PFSK-1 (cell line): ENCODE data around the gene TYRO3.

Source experiments
- FOXP2 ChIP-seq: optimal IDR thresholded peaks from 2 replicates; pipeline ENCODE3; 2011; ENCODE audit warnings: borderline replicate concordance, control low read depth, inconsistent platforms; ENCODE audit not compliant: insufficient read depth; ENCODE audit errors: extremely low read length, extremely low read depth
- POLR2AphosphoS5 ChIP-seq: IDR thresholded peaks from 2 replicates; pipeline ENCODE4 v1.6.1; 2012; ENCODE audit warnings: low read depth, mild to moderate bottlenecking, control low read depth, low read length, moderate library complexity
- SIN3A ChIP-seq: IDR thresholded peaks from 2 replicates; pipeline ENCODE4 v1.6.1; 2012; ENCODE audit warnings: mild to moderate bottlenecking, low read length, moderate library complexity, borderline replicate concordance; ENCODE audit not compliant: insufficient read depth
- TAF1 ChIP-seq: IDR thresholded peaks from 2 replicates; pipeline ENCODE4 v1.6.1; 2012; ENCODE audit warnings: low read length, control low read depth, borderline replicate concordance; ENCODE audit not compliant: insufficient read depth
- TF ChIP-seq, protein P1 (sequence below), 2 experiments: IDR thresholded peaks; 2 replicates each; pipeline versions ENCODE4 v1.6.1 to v1.8.0; 2011 to 2012; ENCODE audit warnings: low read depth in 2 of 2, low read length in 2 of 2, control low read depth in 1 of 2, inconsistent platforms in 1 of 2, mild to moderate bottlenecking in 1 of 2, moderate library complexity in 1 of 2; ENCODE audit not compliant: insufficient read depth in 1 of 2

TYRO3 gene

DNA sequence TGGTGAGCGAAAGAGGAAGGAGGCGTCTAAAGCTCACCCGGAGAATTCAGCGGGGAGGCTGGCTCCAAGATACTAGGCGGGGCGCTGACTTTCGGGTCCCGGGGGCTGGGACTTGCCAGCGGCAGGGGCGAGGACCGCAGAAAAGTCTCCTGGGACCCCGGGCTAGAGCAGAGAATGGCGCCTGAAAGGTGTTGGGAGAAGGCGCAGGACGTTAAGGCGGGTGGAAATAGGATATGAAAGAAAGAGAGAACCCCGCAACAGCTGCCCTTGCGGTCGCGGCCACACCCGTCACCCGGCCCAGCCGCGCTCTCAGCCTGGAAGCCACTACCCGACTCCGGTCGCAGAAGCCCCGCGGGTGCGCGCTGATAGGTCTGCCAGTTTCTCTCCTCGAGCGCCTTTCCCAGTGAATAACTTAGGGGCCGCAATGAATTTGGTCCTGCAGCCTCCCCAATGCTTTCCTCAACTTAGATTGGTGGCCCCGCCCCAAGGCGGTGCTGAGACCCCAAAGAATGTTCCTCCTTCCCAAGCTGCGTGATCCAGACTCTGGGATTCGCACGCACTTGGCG, 46.0 kb upstream of the TYRO3 start:
- TF ChIP-seq SIN3A: no peak
- TF ChIP-seq TAF1: no peak
- TF ChIP-seq, protein P1, sequence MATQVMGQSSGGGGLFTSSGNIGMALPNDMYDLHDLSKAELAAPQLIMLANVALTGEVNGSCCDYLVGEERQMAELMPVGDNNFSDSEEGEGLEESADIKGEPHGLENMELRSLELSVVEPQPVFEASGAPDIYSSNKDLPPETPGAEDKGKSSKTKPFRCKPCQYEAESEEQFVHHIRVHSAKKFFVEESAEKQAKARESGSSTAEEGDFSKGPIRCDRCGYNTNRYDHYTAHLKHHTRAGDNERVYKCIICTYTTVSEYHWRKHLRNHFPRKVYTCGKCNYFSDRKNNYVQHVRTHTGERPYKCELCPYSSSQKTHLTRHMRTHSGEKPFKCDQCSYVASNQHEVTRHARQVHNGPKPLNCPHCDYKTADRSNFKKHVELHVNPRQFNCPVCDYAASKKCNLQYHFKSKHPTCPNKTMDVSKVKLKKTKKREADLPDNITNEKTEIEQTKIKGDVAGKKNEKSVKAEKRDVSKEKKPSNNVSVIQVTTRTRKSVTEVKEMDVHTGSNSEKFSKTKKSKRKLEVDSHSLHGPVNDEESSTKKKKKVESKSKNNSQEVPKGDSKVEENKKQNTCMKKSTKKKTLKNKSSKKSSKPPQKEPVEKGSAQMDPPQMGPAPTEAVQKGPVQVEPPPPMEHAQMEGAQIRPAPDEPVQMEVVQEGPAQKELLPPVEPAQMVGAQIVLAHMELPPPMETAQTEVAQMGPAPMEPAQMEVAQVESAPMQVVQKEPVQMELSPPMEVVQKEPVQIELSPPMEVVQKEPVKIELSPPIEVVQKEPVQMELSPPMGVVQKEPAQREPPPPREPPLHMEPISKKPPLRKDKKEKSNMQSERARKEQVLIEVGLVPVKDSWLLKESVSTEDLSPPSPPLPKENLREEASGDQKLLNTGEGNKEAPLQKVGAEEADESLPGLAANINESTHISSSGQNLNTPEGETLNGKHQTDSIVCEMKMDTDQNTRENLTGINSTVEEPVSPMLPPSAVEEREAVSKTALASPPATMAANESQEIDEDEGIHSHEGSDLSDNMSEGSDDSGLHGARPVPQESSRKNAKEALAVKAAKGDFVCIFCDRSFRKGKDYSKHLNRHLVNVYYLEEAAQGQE (IDR thresholded peaks at IDR 0.05; ENCODE audit: insufficient read depth in 1 of 2, low read depth in 2 of 2, low read length in 2 of 2): no peak
- TF ChIP-seq POLR2AphosphoS5: no peak
- TF ChIP-seq FOXP2: no peak

DNA sequence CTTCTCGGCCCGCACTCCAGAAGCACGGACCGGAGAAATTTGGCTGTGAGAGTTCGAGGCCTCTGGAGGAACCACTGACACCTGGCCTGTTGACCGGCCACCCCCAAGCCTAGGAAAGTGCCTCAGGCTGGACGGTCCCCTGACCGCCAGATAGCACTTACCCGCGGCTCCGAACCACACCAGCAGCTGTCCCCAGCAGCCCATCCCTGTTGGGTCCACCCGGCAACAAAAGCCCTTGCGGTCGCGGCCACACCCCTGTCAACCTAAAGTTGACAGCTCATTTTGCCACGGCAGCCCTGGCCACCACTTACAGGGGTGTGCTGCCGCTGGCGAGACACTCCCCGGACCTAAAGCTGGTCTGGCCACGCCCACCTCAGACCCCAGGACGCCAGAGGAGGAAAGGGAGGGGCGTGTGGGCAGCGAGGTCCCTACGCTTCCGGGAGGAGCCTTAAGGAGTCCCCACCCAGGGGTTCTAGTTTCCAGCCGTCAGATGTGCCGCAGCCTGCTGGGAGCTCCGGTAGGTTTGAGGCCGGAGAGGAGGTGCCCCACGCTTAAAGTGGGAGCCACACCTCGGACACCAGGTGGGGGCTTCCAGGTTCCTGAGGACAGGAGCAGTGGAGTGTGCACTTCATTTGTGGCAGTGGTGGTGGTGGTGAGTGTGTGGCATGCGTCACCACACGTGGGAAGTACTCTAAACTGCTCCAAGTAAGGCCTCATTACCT, 45.3 kb upstream of the TYRO3 start, which contains the start of gene LTK:
Gene LTK, minus strand, starts transcription at position 322 of the 722 bp plus-strand sequence. Its CDS starts 118 bp downstream, at position 204.
- TF ChIP-seq FOXP2 (no peak), POLR2AphosphoS5 (no peak), SIN3A (no peak), TAF1 (no peak)
- TF ChIP-seq, protein P1 (IDR thresholded peaks at IDR 0.05; ENCODE audit: insufficient read depth in 1 of 2, low read depth in 2 of 2, low read length in 2 of 2): no peak

DNA sequence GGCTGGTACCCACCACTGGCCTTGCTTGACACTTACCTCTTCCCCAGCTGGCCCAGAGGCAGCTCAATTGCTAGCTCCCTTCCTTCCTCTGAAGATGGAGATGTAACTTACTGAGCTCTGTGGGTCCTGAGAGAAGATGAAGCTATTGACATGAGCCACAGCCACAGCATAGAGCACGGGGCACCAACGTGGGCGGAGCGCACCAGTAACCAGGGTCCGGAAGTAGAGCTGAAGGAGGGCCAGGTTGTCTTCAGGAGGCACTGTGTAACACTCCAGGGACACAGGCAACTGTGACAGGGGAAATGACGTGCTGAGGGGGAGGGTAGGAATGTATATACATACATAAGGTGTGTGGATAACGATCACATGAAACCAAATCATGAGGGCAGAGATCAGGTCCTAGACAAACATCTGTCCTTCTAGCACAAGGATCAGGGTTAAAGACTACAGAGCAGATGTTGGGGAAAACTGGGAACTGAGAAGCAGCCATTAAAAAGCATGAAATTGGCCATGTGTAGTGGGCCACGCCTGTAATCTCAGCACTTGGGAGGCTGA, 41.0 kb upstream of the TYRO3 start:
- TF ChIP-seq SIN3A: no peak
- no peak for TF ChIP-seq POLR2AphosphoS5
- no peak for TF ChIP-seq FOXP2
- TF ChIP-seq, protein P1 (IDR thresholded peaks at IDR 0.05; ENCODE audit: insufficient read depth in 1 of 2, low read depth in 2 of 2, low read length in 2 of 2): no peak
- no peak for TF ChIP-seq TAF1

DNA sequence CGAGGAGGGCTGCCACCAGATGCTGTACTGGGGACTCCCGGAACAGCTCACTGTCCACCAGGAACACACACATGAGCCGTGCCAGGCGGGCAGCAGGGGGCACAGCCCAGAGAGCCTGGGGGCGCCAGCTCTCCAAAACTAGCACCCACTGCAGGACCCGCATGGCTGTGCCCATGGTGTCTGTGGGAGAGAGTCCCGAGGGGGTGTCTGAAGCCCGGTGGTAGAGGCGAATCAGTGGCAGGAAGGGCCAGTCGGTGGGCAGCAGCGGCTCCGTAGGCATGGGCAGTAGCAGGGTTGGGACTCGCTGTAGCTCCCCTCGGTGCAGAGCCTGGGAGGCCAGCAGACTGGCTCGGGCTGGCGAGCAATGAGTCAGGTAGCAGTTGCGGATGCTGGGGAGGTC, 38.4 kb upstream of the TYRO3 start:
- TF ChIP-seq FOXP2 (no peak), SIN3A (no peak), POLR2AphosphoS5 (no peak), TAF1 (no peak)
- TF ChIP-seq, protein P1 (IDR thresholded peaks at IDR 0.05; ENCODE audit: insufficient read depth in 1 of 2, low read depth in 2 of 2, low read length in 2 of 2): no peak
